ENCODE measurements around the gene STRADB. TPM values are rescaled to one million over a fixed set of nuclear protein-coding genes. Genes with fewer than 3 reads are reported as not detected.

STRADB gene, protein sequence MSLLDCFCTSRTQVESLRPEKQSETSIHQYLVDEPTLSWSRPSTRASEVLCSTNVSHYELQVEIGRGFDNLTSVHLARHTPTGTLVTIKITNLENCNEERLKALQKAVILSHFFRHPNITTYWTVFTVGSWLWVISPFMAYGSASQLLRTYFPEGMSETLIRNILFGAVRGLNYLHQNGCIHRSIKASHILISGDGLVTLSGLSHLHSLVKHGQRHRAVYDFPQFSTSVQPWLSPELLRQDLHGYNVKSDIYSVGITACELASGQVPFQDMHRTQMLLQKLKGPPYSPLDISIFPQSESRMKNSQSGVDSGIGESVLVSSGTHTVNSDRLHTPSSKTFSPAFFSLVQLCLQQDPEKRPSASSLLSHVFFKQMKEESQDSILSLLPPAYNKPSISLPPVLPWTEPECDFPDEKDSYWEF
- total RNA-seq, result 10 to 100 TPM; 22.4 to 23.2 TPM

DNA sequence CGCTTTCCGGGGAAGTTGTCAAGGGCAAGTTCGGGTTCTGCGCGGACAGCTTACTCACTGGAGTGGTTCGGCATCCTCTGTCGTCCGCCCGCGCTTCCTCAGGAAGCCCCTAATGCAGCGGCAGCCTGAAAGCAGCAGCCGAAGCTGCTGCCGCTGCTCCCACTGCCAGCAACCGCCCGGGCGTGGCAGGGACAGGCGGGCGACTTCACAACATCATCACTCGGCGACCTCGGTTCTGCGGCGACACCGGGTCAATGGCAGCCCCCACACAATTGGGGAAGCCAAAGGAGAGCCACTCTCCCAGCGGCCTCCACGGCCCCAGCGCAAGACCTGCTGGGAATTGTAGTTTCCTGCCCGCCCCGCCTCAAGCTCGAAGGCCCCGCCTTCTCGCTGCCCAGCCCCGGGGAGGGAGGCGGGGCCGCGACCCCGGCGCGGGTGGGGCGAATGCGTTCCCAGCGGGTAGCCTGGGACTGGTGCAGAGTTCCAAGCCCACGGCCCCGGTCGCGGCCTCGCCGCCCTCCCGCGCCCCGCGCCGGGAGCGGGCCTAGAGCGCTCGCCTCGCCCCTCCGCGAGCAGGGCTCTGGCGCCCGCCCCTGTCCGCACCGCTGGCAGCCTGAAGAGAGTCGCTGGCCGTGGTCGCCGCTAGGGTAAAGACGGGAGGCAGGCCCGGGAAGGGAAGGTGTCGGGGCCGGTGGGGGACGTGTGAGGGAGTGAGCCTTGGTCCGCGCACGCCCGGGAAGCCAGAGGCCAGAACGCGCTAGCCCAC is at the start of gene STRADB, which contains the start of gene TRAK2:
STRADB (plus strand) TSS at position 449 of the 766 bp plus-strand sequence. CDS start 3,101 bp downstream, outside the sequence.
TRAK2 (minus strand) TSS at position 167 of the 766 bp plus-strand sequence. CDS start 30,951 bp downstream, outside the sequence.
- Mint-ChIP-seq H3K4me1 (peaks cover 45% of the 10 kb centered on the region), H3K27ac (peak within 1 kb of the TSS; percentile 95), H3K4me3 (peak within 1 kb of the TSS; percentile 92), H3K27me3 (no peaks in the 10 kb centered on the region), H3K36me3 (peaks cover 19% of the 10 kb centered on the region), H3K9me3 (no peaks in the 10 kb centered on the region)
- peak; percentile 97 for DNase-seq

GRCh38 chr2:201401815-201402214 is 49.7 kb upstream of the STRADB start:
- Mint-ChIP-seq H3K36me3 (peaks cover 15% of the 10 kb centered on the region), H3K9me3 (no peaks in the 10 kb centered on the region), H3K27ac (no peak overlapping the region)

GRCh38 chr2:201402651-201403562 is 48.6 kb upstream of the STRADB start:
- no peak overlapping the region for H3K27ac Mint-ChIP-seq
- no peak for DNase-seq
- H3K36me3 Mint-ChIP-seq, result peaks cover 19% of the 10 kb centered on the region
- no peak overlapping the region for H3K4me3 Mint-ChIP-seq
- peaks cover 44% of the 10 kb centered on the region for H3K4me1 Mint-ChIP-seq
- H3K27me3 Mint-ChIP-seq, result no peaks in the 10 kb centered on the region
- H3K9me3 Mint-ChIP-seq, result no peaks in the 10 kb centered on the region

More at GRCh38 chr2:201401815-201402214, 49.7 kb upstream of the STRADB start:
- Mint-ChIP-seq H3K4me3 (no peak overlapping the region), H3K27me3 (no peaks in the 10 kb centered on the region), H3K4me1 (peaks cover 37% of the 10 kb centered on the region)
- DNase-seq, result no peak

DNA sequence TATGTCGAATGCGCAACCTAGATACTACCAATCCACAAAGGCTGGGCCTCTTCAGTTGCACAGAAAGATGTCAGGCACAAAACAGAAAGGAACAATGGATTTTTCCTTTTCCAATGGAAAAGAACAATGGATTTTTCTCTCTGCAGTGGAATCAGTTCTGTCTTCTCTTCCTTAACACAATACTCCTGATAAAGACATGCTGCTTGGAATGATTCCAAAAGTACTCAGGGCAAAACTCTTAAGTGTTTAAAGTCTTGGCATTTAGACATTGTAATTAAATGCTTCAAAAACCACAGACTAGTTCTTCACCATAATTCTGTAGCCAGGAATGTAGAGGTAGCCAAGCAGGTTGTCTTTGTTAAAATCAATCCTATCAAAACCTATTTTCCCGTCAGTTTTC is 47.7 kb upstream of the STRADB start:
- DNase-seq, result no peak
- no peaks in the 10 kb centered on the region for H3K27me3 Mint-ChIP-seq
- no peak overlapping the region for H3K27ac Mint-ChIP-seq
- peaks cover 45% of the 10 kb centered on the region for H3K4me1 Mint-ChIP-seq
- peaks cover 19% of the 10 kb centered on the region for H3K36me3 Mint-ChIP-seq
- no peak overlapping the region for H3K4me3 Mint-ChIP-seq
- no peaks in the 10 kb centered on the region for H3K9me3 Mint-ChIP-seq

- Mint-ChIP-seq H3K4me1 (peaks cover 44% of the 10 kb centered on the region), H3K4me3 (no peak overlapping the region), H3K9me3 (no peaks in the 10 kb centered on the region), H3K36me3 (peaks cover 14% of the 10 kb centered on the region), H3K27me3 (no peaks in the 10 kb centered on the region), H3K27ac (no peak overlapping the region)
- no peak for DNase-seq
These were observed 46.8 kb upstream of the STRADB start for GRCh38 chr2:201404699-201405280.

- no peak for DNase-seq
- Mint-ChIP-seq H3K36me3 (peaks cover 19% of the 10 kb centered on the region), H3K4me3 (no peak overlapping the region), H3K9me3 (no peaks in the 10 kb centered on the region), H3K4me1 (peaks cover 41% of the 10 kb centered on the region), H3K27me3 (no peaks in the 10 kb centered on the region), H3K27ac (peak overlapping the region; percentile 65)
These were observed 45.4 kb upstream of the STRADB start for GRCh38 chr2:201406077-201406662.

DNA sequence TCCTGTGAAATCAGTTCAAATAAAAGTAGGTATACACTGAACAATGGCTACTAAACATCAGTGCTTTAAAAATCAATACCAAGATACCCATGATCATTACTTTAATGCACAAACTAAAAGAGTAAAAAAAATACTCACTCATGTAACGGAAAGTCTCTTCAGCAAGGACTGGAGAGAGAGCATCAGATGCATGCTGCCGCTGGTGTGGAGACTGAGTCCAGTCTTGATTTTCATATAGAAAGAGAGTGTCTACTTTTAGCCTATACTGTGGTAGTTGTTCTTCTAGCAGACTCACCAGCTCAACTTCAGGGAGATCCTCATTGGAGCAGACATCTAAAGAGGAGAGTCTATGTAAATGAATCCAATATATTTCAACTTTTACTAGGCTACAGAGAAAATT is 44.3 kb upstream of the STRADB start:
- H3K4me1 Mint-ChIP-seq, result peaks cover 41% of the 10 kb centered on the region
- peaks cover 1% of the 10 kb centered on the region for H3K9me3 Mint-ChIP-seq
- no peak for DNase-seq
- no peak overlapping the region for H3K4me3 Mint-ChIP-seq
- peak overlapping the region; percentile 19 for H3K27ac Mint-ChIP-seq
- no peaks in the 10 kb centered on the region for H3K27me3 Mint-ChIP-seq
- H3K36me3 Mint-ChIP-seq, result peaks cover 29% of the 10 kb centered on the region

GRCh38 chr2:201408931-201409330 is 42.6 kb upstream of the STRADB start:
- Mint-ChIP-seq H3K4me1 (peaks cover 35% of the 10 kb centered on the region), H3K4me3 (no peak overlapping the region)

DNA sequence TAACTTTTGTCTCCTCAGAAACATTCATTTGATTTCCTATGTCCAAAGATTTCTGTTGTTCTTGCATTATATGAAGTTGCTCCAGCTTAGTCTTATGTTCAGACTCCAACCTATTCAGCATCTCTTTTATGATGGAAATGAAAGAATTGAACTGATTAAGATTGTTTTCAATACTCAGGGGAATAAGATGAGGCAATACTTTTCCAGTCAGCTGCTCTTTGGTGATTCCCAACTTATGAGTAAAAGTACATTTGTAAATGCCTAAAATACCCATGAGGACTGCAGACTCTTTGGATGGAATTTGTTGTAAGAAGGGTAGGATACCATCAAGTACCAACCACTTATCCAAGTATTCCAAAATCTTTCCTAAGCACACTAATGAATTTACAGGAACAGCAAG is 40.1 kb upstream of the STRADB start:
- H3K9me3 Mint-ChIP-seq, result peaks cover 1% of the 10 kb centered on the region
- no peak overlapping the region for H3K4me3 Mint-ChIP-seq
- no peaks in the 10 kb centered on the region for H3K27me3 Mint-ChIP-seq
- H3K27ac Mint-ChIP-seq, result no peak overlapping the region
- peaks cover 20% of the 10 kb centered on the region for H3K4me1 Mint-ChIP-seq
- no peak for DNase-seq
- peaks cover 21% of the 10 kb centered on the region for H3K36me3 Mint-ChIP-seq

More at GRCh38 chr2:201408931-201409330, 42.6 kb upstream of the STRADB start:
- no peak for DNase-seq
- Mint-ChIP-seq H3K27ac (no peak overlapping the region), H3K9me3 (peaks cover 1% of the 10 kb centered on the region), H3K36me3 (peaks cover 30% of the 10 kb centered on the region), H3K27me3 (no peaks in the 10 kb centered on the region)

DNA sequence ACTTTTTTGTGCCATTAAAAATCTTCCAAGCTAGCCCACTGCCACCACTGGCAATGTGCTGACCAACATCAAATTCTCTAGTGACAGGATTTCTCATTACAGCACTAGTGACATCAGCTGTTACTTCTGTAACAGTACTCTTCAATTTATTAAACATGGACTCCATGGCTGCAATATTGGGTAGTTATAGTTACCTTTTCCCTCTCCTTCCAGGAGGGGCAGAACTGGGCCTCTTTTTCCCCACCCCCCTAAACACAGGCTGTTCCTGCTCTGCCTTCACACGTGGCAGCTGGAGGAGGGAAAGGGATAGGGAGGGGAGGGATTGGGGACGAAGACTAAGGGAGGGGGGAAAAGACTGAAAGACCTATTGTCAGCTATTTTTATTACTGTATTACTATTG is 38.4 kb upstream of the STRADB start:
- Mint-ChIP-seq H3K27me3 (no peaks in the 10 kb centered on the region), H3K36me3 (peaks cover 18% of the 10 kb centered on the region), H3K27ac (no peak overlapping the region), H3K9me3 (peaks cover 1% of the 10 kb centered on the region), H3K4me3 (no peak overlapping the region), H3K4me1 (peaks cover 8% of the 10 kb centered on the region)
- DNase-seq, result no peak

GRCh38 chr2:201413552-201413951 is 38.0 kb upstream of the STRADB start:
- H3K4me3 Mint-ChIP-seq, result no peak overlapping the region
- H3K27ac Mint-ChIP-seq, result no peak overlapping the region
- peaks cover 8% of the 10 kb centered on the region for H3K4me1 Mint-ChIP-seq
- peaks cover 1% of the 10 kb centered on the region for H3K9me3 Mint-ChIP-seq
- H3K27me3 Mint-ChIP-seq, result no peaks in the 10 kb centered on the region
- H3K36me3 Mint-ChIP-seq, result peaks cover 18% of the 10 kb centered on the region
- DNase-seq, result no peak

DNA sequence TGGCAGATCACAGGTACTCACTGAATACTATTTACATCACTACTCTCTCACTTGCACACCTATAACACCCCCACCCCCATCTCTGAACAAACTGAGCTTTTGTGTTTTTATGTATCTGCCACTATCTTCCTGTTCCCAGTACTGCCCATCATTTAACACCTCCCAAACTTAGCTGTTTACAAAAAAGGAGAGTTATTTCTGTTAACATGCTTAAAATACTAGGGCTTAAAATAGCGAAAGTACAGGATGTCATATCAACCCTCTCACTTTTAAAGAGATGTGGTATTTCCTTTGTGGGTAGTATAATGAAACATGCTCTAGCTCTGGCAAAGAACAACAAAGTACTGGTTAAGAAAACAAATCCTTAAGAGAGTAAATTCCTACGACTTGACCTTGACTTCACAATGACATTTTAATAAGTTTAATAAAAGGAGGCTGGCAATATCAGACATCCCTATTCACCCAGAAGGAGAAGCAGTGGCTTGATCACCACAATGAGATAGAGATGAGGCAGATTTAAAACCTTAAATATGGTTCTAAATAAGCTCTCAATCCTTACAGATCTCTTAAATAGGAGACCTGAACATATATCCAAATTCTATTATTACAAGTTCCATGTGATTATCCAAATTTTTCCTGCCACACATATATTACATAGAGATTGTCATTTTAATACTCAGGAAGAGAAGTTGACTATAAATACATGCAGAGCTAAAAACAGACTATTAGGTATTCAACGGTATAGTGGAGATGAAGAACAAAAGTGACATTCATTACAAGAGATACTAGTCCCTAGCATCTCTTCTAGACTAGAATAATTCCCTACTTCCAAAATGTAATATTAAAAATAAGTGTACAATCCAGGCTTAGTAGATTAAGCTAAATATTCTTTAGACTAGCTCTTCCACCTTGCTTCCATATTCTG is 37.2 kb upstream of the STRADB start:
- Mint-ChIP-seq H3K36me3 (peaks cover 21% of the 10 kb centered on the region), H3K4me1 (peaks cover 14% of the 10 kb centered on the region), H3K27ac (no peak overlapping the region), H3K4me3 (no peak overlapping the region), H3K27me3 (no peaks in the 10 kb centered on the region), H3K9me3 (peaks cover 1% of the 10 kb centered on the region)
- no peak for DNase-seq

DNA sequence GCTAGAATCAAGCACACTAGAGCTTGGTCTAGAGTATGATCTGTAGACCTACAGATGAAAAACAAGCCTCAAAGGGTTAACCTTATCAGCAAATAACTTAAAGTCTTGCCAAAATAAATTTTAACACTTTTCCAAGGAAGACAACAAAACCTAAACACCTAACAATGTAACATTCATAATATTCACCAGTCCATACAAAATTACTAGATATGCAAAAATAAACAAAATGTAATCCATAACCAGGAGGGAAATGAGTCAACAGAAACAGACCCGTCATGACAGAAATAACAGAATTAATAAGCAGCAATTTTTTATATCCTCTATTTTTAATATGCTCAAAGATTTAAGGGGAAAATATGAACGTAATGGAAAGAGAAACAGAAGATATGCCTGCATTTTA is 36.4 kb upstream of the STRADB start:
- H3K4me1 Mint-ChIP-seq, result peaks cover 21% of the 10 kb centered on the region

More for the DNA sequence above, 36.4 kb upstream of the STRADB start:
- Mint-ChIP-seq H3K4me3 (no peak overlapping the region), H3K27ac (no peak overlapping the region), H3K9me3 (peaks cover 1% of the 10 kb centered on the region), H3K27me3 (no peaks in the 10 kb centered on the region), H3K36me3 (peaks cover 27% of the 10 kb centered on the region)
- DNase-seq, result no peak

Data from activated naive CD8-positive, alpha-beta T cell treated with anti-CD3 and anti-CD28 coated beads for 36 hours (primary cell).